ENCODE measurements around the gene PBXIP1.
A peak's percentile ranks its signal among the peaks of the same experiment; 100 is the strongest.

PBXIP1 gene

GRCh38 chr1:154943649-154944400 lies 12.1 kb downstream of the PBXIP1 start:
- no peak overlapping the region for H3K4me3 ChIP-seq (replicated peaks; ENCODE audit: low read depth, low read length)
- TF ChIP-seq CTCF (IDR thresholded peaks at IDR 0.05; ENCODE audit: low read length, missing control alignments), result peak; percentile 76
- peak; percentile 38 for DNase-seq (ENCODE audit: low read depth)

GRCh38 chr1:154941333-154942013 lies 14.4 kb downstream of the PBXIP1 start:
- no peak for TF ChIP-seq CTCF (IDR thresholded peaks at IDR 0.05; ENCODE audit: low read length, missing control alignments)
- DNase-seq (ENCODE audit: low read depth), result no peak
- H3K4me3 ChIP-seq (replicated peaks; ENCODE audit: low read depth, low read length), result no peak overlapping the region

GRCh38 chr1:154940651-154941194 lies 15.2 kb downstream of the PBXIP1 start:
- DNase-seq (ENCODE audit: low read depth), result no peak
- no peak overlapping the region for H3K4me3 ChIP-seq (replicated peaks; ENCODE audit: low read depth, low read length)
- TF ChIP-seq CTCF (IDR thresholded peaks at IDR 0.05; ENCODE audit: low read length, missing control alignments), result no peak

- no peak for TF ChIP-seq CTCF (IDR thresholded peaks at IDR 0.05; ENCODE audit: low read length, missing control alignments)
- DNase-seq (ENCODE audit: low read depth), result no peak
- H3K4me3 ChIP-seq (replicated peaks; ENCODE audit: low read depth, low read length), result no peak overlapping the region
Measured at GRCh38 chr1:154940213-154940560, 15.7 kb downstream of the PBXIP1 start.

- DNase-seq (ENCODE audit: low read depth), result no peak
- TF ChIP-seq CTCF (IDR thresholded peaks at IDR 0.05; ENCODE audit: low read length, missing control alignments), result no peak
- H3K4me3 ChIP-seq (replicated peaks; ENCODE audit: low read depth, low read length), result no peak overlapping the region
Measured at GRCh38 chr1:154938604-154939399, 17.1 kb downstream of the PBXIP1 start.

GRCh38 chr1:154937988-154938386 lies 17.9 kb downstream of the PBXIP1 start:
- TF ChIP-seq CTCF (IDR thresholded peaks at IDR 0.05; ENCODE audit: low read length, missing control alignments), result no peak
- DNase-seq (ENCODE audit: low read depth), result no peak
- peak overlapping the region; percentile 90 for H3K4me3 ChIP-seq (replicated peaks; ENCODE audit: low read depth, low read length)
